Right atrium auricular region (tissue), 2 donors: ENCODE measurements around the gene AGFG2. TPM values are rescaled to one million over a fixed set of nuclear protein-coding genes. Genes with fewer than 3 reads are reported as not detected.
"Not testable (repeated sequence)": the region's sequence is repeated elsewhere in the genome, so short reads cannot be mapped to it uniquely, and the experiment has no call there.

Source experiments
- DNase-seq: peaks from one replicate; pipeline ENCODE4 v3.0.0-alpha.2; 2019; ENCODE audit warnings: low spot score
- H3K27ac ChIP-seq, 2 donors: fragments of 200-600 bp; sonication (generic); 1 replicate in 1 of 2; 2 replicates in 1 of 2; pipeline ENCODE4 v1.5.1; 2016 to 2019
- H3K27me3 ChIP-seq, 2 donors: fragments of 200-600 bp; sonication (generic); one replicate each; pipeline versions ENCODE4 v1.5.1 to v1.6.0; 2017 to 2019
- H3K36me3 ChIP-seq: fragments of 200-600 bp; sonication (generic); one replicate; pipeline ENCODE4 v1.5.1; 2016
- H3K4me1 ChIP-seq, 2 donors: fragments of 200-600 bp; sonication (generic); one replicate each; pipeline versions ENCODE4 v1.5.1 to v1.6.0; 2017 to 2019
- H3K4me3 ChIP-seq, 2 donors: fragments of 200-600 bp; sonication (generic); 1 replicate in 1 of 2; 2 replicates in 1 of 2; pipeline ENCODE4 v1.5.1; 2017 to 2019; ENCODE audit warnings: mild to moderate bottlenecking in 1 of 2, moderate library complexity in 1 of 2
- H3K9me3 ChIP-seq, 2 donors: fragments of 200-600 bp; sonication (generic); one replicate each; pipeline ENCODE4 v1.5.1; 2019
- CTCF ChIP-seq, 2 donors: fragments of 200-600 bp; sonication (generic); IDR thresholded peaks; one replicate each; pipeline ENCODE4 v1.5.1; 2019; ENCODE audit warnings: antibody characterized with exemption in 2 of 2
- total RNA-seq, 2 donors: library from RNA; depleted of rRNA; stranded (reverse); fragments of >200 nt; gene quantifications; one replicate each; pipeline ENCODE4 v1.1.0, GENCODE V29; 2016

The AGFG2 gene
- total RNA-seq, 2 donors from 2014 or later = 16.4 to 25.8 TPM

- peak in 1 of 2 donors; percentile 40 for TF ChIP-seq CTCF (IDR thresholded peaks at IDR 0.05)
- Histone ChIP-seq H3K9me3 (no peaks in the 10 kb centered on the region), H3K27me3 (no peaks in the 10 kb centered on the region), H3K36me3 (no peaks in the 10 kb centered on the region), H3K27ac (no peak overlapping the region), H3K4me3 (peak overlapping the region; percentile 20 to 50), H3K4me1 (peaks cover 0 to 11% of the 10 kb centered on the region in 2 donors)
- DNase-seq = no peak
Observed at GRCh38 chr7:100493476-100494264, 45.3 kb upstream of the AGFG2 start.

- DNase-seq = no peak
- Histone ChIP-seq H3K4me3 (no peak overlapping the region), H3K27ac (no peak overlapping the region), H3K36me3 (no peaks in the 10 kb centered on the region), H3K9me3 (no peaks in the 10 kb centered on the region), H3K27me3 (no peaks in the 10 kb centered on the region), H3K4me1 (peaks cover 0 to 11% of the 10 kb centered on the region in 2 donors)
- TF ChIP-seq CTCF (IDR thresholded peaks at IDR 0.05) = no peak
Observed at GRCh38 chr7:100496509-100496908, 42.5 kb upstream of the AGFG2 start.

GRCh38 chr7:100500743-100501142 is 38.3 kb upstream of the AGFG2 start:
- not testable (repeated sequence) for H3K9me3 ChIP-seq, H3K27ac ChIP-seq, H3K4me3 ChIP-seq, H3K4me1 ChIP-seq, DNase-seq, H3K36me3 ChIP-seq, H3K27me3 ChIP-seq

GRCh38 chr7:100504031-100504430 is 35.0 kb upstream of the AGFG2 start:
- H3K4me3 ChIP-seq, DNase-seq, H3K27me3 ChIP-seq, H3K27ac ChIP-seq, H3K36me3 ChIP-seq, H3K4me1 ChIP-seq, H3K9me3 ChIP-seq: not testable (repeated sequence)

GRCh38 chr7:100504887-100505611 is 34.0 kb upstream of the AGFG2 start:
- Histone ChIP-seq H3K36me3 (no peaks in the 10 kb centered on the region), H3K27me3 (no peaks in the 10 kb centered on the region), H3K9me3 (no peaks in the 10 kb centered on the region), H3K4me1 (no peaks in the 10 kb centered on the region), H3K27ac (no peak overlapping the region), H3K4me3 (no peak overlapping the region)
- TF ChIP-seq CTCF (IDR thresholded peaks at IDR 0.05) = no peak
- no peak for DNase-seq

GRCh38 chr7:100506356-100506923 is 32.6 kb upstream of the AGFG2 start:
- TF ChIP-seq CTCF (IDR thresholded peaks at IDR 0.05) = no peak

More at GRCh38 chr7:100506356-100506923, 32.6 kb upstream of the AGFG2 start:
- Histone ChIP-seq H3K36me3 (no peaks in the 10 kb centered on the region), H3K27ac (no peak overlapping the region), H3K27me3 (no peaks in the 10 kb centered on the region), H3K4me3 (no peak overlapping the region), H3K9me3 (no peaks in the 10 kb centered on the region), H3K4me1 (no peaks in the 10 kb centered on the region)
- no peak for DNase-seq
